Keratinocyte (primary cell): Measurements from ENCODE around the gene UBR2. TPM values are rescaled to one million over a fixed set of nuclear protein-coding genes. Genes with fewer than 3 reads are reported as not detected.

Source experiments
- DNase-seq: peaks from one replicate; pipeline ENCODE4 v3.0.0-alpha.2; 2011; ENCODE audit warnings: low read depth, missing footprints, low spot score
- FAIRE-seq: peaks from 2 replicates; lab custom pipeline; 2011; peaks lifted over from hg19 to GRCh38; lab: Jason Lieb, UNC
- H2AFZ ChIP-seq: 2 replicates; pipeline ENCODE4 v1.6.0; 2012; ENCODE audit warnings: low read length, control low read depth, inconsistent platforms; ENCODE audit not compliant: control insufficient read depth
- H3K27ac ChIP-seq: 2 replicates; pipeline ENCODE4 v1.5.1; 2011; ENCODE audit warnings: low read length; ENCODE audit not compliant: control insufficient read depth, insufficient read depth
- H3K27me3 ChIP-seq: 3 replicates; pipeline ENCODE4 v1.6.0; 2011; ENCODE audit warnings: low read length; ENCODE audit not compliant: control insufficient read depth, insufficient read depth; ENCODE audit errors: extremely low read depth
- H3K36me3 ChIP-seq, 2 experiments: 2 replicates in 1 of 2; 3 replicates in 1 of 2; pipeline ENCODE4 v1.5.1; 2011; ENCODE audit warnings: low read length in 2 of 2, mild to moderate bottlenecking in 1 of 2; ENCODE audit not compliant: control insufficient read depth in 2 of 2, insufficient read depth in 2 of 2; ENCODE audit errors: extremely low read depth in 1 of 2
- H3K4me1 ChIP-seq: 3 replicates; pipeline ENCODE4 v1.5.1; 2011; ENCODE audit warnings: low read length; ENCODE audit not compliant: control insufficient read depth, insufficient read depth; ENCODE audit errors: extremely low read depth
- H3K4me2 ChIP-seq: 3 replicates; pipeline ENCODE4 v1.6.0; 2011; ENCODE audit warnings: low read depth, low read length; ENCODE audit not compliant: control insufficient read depth, insufficient read depth; ENCODE audit errors: extremely low read depth
- H3K4me3 ChIP-seq, 3 experiments: fragments of 200-600 bp in 1 of 3; sonication (generic) in 1 of 3; 2 replicates in 2 of 3; 3 replicates in 1 of 3; pipeline ENCODE4 v1.5.1; 2011 to 2016; ENCODE audit warnings: low read length in 3 of 3, mild to moderate bottlenecking in 3 of 3, control low read depth in 2 of 3, inconsistent platforms in 1 of 3, low read depth in 1 of 3, mixed read lengths in 1 of 3, mixed run types in 1 of 3, moderate library complexity in 1 of 3; ENCODE audit not compliant: control insufficient read depth in 2 of 3, insufficient read depth in 2 of 3; ENCODE audit errors: extremely low read depth in 1 of 3
- H3K79me2 ChIP-seq: 2 replicates; pipeline ENCODE4 v1.6.0; 2012; ENCODE audit warnings: low read length; ENCODE audit not compliant: control insufficient read depth, insufficient read depth
- H3K9ac ChIP-seq: 3 replicates; pipeline ENCODE4 v1.6.0; 2011; ENCODE audit warnings: low read length; ENCODE audit not compliant: control insufficient read depth, insufficient read depth; ENCODE audit errors: extremely low read depth
- H3K9me1 ChIP-seq: 3 replicates; pipeline ENCODE4 v1.6.0; 2011; ENCODE audit warnings: low read length; ENCODE audit not compliant: control insufficient read depth, insufficient read depth; ENCODE audit errors: extremely low read depth
- H3K9me3 ChIP-seq: 2 replicates; pipeline ENCODE4 v1.5.1; 2012; ENCODE audit warnings: low read depth, low read length; ENCODE audit not compliant: control insufficient read depth
- H4K20me1 ChIP-seq: 3 replicates; pipeline ENCODE4 v1.6.0; 2011; ENCODE audit warnings: low read length; ENCODE audit not compliant: control insufficient read depth, insufficient read depth; ENCODE audit errors: extremely low read depth
- CTCF ChIP-seq, 3 experiments: IDR thresholded peaks in 1 of 3; conservative IDR thresholded peaks in 1 of 3; optimal IDR thresholded peaks in 1 of 3; 2 replicates in 2 of 3; 3 replicates in 1 of 3; pipeline versions ENCODE3 to v1.5.1; 2011; ENCODE audit warnings: low read length in 3 of 3, mild to moderate bottlenecking in 3 of 3, moderate library complexity in 2 of 3, control low read depth in 1 of 3, inconsistent platforms in 1 of 3; ENCODE audit not compliant: insufficient read depth in 2 of 3; ENCODE audit errors: extremely low read depth in 1 of 3
- EZH2 ChIP-seq: IDR thresholded peaks from one replicate; pipeline ENCODE4 v1.6.1; 2012; ENCODE audit warnings: inconsistent platforms, mild to moderate bottlenecking, low read length, moderate library complexity
- dilution Hi-C: fragments of 300-500 bp; cut with MboI; formaldehyde crosslinking; loops from one replicate; pipeline ENCODE4 v1.7.0; 2020; ENCODE audit warnings: low sequenced_read_pairs; ENCODE audit not compliant: extremely low pct_ligation_motif_present
- polyA plus RNA-seq, 5 experiments: library from polyadenylated mRNA; depleted of rRNA in 3 of 5; stranded (reverse) in 3 of 5; stranded (forward) in 1 of 5; unstranded in 1 of 5; fragments of >200 nt; gene quantifications; 1 replicate in 1 of 5; 2 replicates in 3 of 5; 3 replicates in 1 of 5; pipeline versions ENCODE4 v1.2.1 to v1.2.3, GENCODE V29; 2011 to 2012; ENCODE audit warnings: missing spikeins in 2 of 5, low read depth in 1 of 5, low replicate concordance in 1 of 5

Gene UBR2
- polyA plus RNA-seq, 1 donor (not counting 4 experiments of a cell fraction or from before 2014, with no cell fraction given): 21.6 TPM

DNA sequence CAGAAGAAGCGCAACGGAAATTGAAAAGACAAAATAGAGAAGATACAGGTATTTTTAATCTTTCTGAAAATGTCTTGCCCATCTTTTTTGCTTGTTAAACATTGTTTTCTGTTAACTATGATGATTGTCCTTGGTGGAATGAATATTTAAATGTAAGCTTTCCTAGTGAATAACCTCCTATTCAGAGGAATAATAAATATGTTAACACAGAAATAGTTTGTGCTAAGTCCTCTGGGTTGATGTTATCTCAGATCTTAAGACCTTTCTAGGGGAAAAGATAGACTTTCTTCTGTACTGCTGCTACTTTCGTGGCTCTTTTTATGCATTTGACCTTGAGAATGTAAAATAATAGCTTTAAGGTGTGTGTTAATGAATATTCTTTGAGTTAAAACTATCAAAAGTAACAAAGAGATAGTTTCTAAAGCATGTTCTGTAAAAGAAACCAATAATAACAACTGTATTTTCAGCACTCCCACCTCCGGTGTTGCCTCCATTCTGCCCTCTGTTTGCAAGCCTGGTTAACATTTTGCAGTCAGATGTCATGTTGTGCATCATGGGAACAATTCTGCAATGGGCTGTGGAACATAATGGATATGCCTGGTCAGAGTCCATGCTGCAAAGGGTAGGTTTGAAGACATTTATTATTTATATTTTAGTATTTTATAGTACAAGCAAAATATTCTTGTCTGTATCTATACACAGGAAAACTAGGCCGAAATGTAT is 88.4 kb downstream of the UBR2 start:
- Histone ChIP-seq H3K27ac (no peak overlapping the region), H3K27me3 (no peaks in the 10 kb centered on the region), H3K36me3 (peaks cover 15% of the 10 kb centered on the region in 2 experiments), H3K4me3 (no peak overlapping the region), H3K4me1 (no peaks in the 10 kb centered on the region), H3K4me2 (no peak overlapping the region), H4K20me1 (no peaks in the 10 kb centered on the region), H2AFZ (no peak overlapping the region), H3K79me2 (no peaks in the 10 kb centered on the region), H3K9ac (no peak overlapping the region), H3K9me1 (no peaks in the 10 kb centered on the region), H3K9me3 (no peaks in the 10 kb centered on the region)
- FAIRE-seq: no peak
- dilution Hi-C loops: no loop called here
- TF ChIP-seq EZH2: no peak
- DNase-seq: no peak

- H2AFZ ChIP-seq: no peak overlapping the region
- no peak overlapping the region for H3K4me3 ChIP-seq
- dilution Hi-C loops: no loop called here
- TF ChIP-seq EZH2 (no peak), CTCF (optimal IDR thresholded peaks at IDR 0.05 in 1 of 3, IDR thresholded peaks at IDR 0.05 in 1 of 3, conservative IDR thresholded peaks at IDR 0.05 in 1 of 3; ENCODE audit: extremely low read depth in 1 of 3, insufficient read depth in 2 of 3, low read length in 3 of 3) (no peak)
- peaks cover 7 to 11% of the 10 kb centered on the region in 2 experiments for H3K36me3 ChIP-seq
- no peak overlapping the region for H3K9ac ChIP-seq
- H3K4me2 ChIP-seq: no peak overlapping the region
- no peak for DNase-seq
- no peaks in the 10 kb centered on the region for H3K79me2 ChIP-seq
- H3K27ac ChIP-seq: no peak overlapping the region
- H3K9me3 ChIP-seq: no peaks in the 10 kb centered on the region
- no peak for FAIRE-seq
- no peaks in the 10 kb centered on the region for H3K9me1 ChIP-seq
- H4K20me1 ChIP-seq: no peaks in the 10 kb centered on the region
- no peaks in the 10 kb centered on the region for H3K4me1 ChIP-seq
- no peaks in the 10 kb centered on the region for H3K27me3 ChIP-seq
Observed at GRCh38 chr6:42653851-42654250, 90.0 kb downstream of the UBR2 start.
